IMR-90 (cell line): ENCODE results near the gene CDK14. TPM values are rescaled to one million over a fixed set of nuclear protein-coding genes. Genes with fewer than 3 reads are reported as not detected.

ENCODE experiments used
- ATAC-seq: fragments of 200-7000 bp; cut with Tn5 transposase; 2 replicates; pipeline ENCODE4 v1.9.1; 2020; ENCODE audit warnings: low read depth, mild to moderate bottlenecking, moderate library complexity
- BruUV-seq: library from RNA; stranded (reverse); fragments of 400-500 nt; replicated peaks from 2 replicates; lab custom pipeline; 2021; lab: Mats Ljungman, UMichigan
- CTCF ChIA-PET: fragments of 300-600 bp; formaldehyde crosslinking; extraction: SDS; loops from one replicate; lab custom pipeline; 2021; ENCODE audit warnings: antibody characterized with exemption; lab: Yijun Ruan, JAX
- POLR2A ChIA-PET: fragments of 300-600 bp; sonication (Branson Sonifier 250); formaldehyde crosslinking; loops from one replicate; lab custom pipeline; 2022; ENCODE audit warnings: antibody characterized with exemption; ENCODE audit not compliant: unreplicated experiment; lab: Charles Lee
- DNase-seq: peaks from one replicate; pipeline ENCODE4 v3.0.0; 2013
- H2AFZ ChIP-seq: replicated peaks from 2 replicates; pipeline ENCODE3; 2013; ENCODE audit warnings: low read length, mild to moderate bottlenecking; ENCODE audit not compliant: poor library complexity
- H2AK5ac ChIP-seq: 2 replicates; pipeline ENCODE4 v1.6.1; 2013; ENCODE audit warnings: low read depth, low read length, inconsistent platforms
- H2AK9ac ChIP-seq: replicated peaks from 2 replicates; pipeline ENCODE3; 2013; ENCODE audit warnings: mild to moderate bottlenecking, low read depth, low read length, moderate library complexity; ENCODE audit not compliant: poor library complexity
- H2BK120ac ChIP-seq: 2 replicates; pipeline ENCODE4 v1.6.1; 2013; ENCODE audit warnings: low read depth, low read length, inconsistent platforms
- H2BK15ac ChIP-seq: 3 replicates; pipeline ENCODE4 v1.6.1; 2013; ENCODE audit warnings: low read depth, low read length, inconsistent platforms
- H2BK20ac ChIP-seq: 2 replicates; pipeline ENCODE4 v1.6.1; 2013; ENCODE audit warnings: low read depth, mild to moderate bottlenecking, inconsistent platforms, low read length, moderate library complexity
- H2BK5ac ChIP-seq: 2 replicates; pipeline ENCODE4 v1.6.1; 2013; ENCODE audit warnings: mild to moderate bottlenecking, low read depth, low read length, inconsistent platforms; ENCODE audit not compliant: poor library complexity, severe bottlenecking
- H3K14ac ChIP-seq: replicated peaks from 2 replicates; pipeline ENCODE4 v1.6.1; 2013; ENCODE audit warnings: low read depth, low read length, inconsistent platforms
- H3K18ac ChIP-seq: 2 replicates; pipeline ENCODE4 v1.6.1; 2013; ENCODE audit warnings: low read depth, low read length, control low read depth
- H3K23ac ChIP-seq: 2 replicates; pipeline ENCODE4 v1.6.1; 2013; ENCODE audit warnings: low read depth, low read length, inconsistent platforms
- H3K27ac ChIP-seq: 2 replicates; pipeline ENCODE4 v1.5.1; 2013; ENCODE audit warnings: mild to moderate bottlenecking, control low read depth, low read length; ENCODE audit not compliant: insufficient read depth
- H3K27me3 ChIP-seq: 2 replicates; pipeline ENCODE4 v1.6.1; 2013; ENCODE audit warnings: low read length; ENCODE audit not compliant: control insufficient read depth, insufficient read depth
- H3K36me3 ChIP-seq: 2 replicates; pipeline ENCODE4 v1.6.1; 2013; ENCODE audit warnings: low read length, mixed read lengths; ENCODE audit not compliant: control insufficient read depth, insufficient read depth
- H3K4ac ChIP-seq: 2 replicates; pipeline ENCODE4 v1.6.1; 2013; ENCODE audit warnings: low read depth, low read length, inconsistent platforms
- H3K4me1 ChIP-seq: 2 replicates; pipeline ENCODE4 v1.6.1; 2013; ENCODE audit warnings: low read length, mixed read lengths; ENCODE audit not compliant: control insufficient read depth, insufficient read depth
- H3K4me2 ChIP-seq: 2 replicates; pipeline ENCODE4 v1.6.1; 2013; ENCODE audit warnings: low read depth, mild to moderate bottlenecking, control low read depth, low read length, moderate library complexity
- H3K4me3 ChIP-seq: 2 replicates; pipeline ENCODE4 v1.5.1; 2013; ENCODE audit warnings: low read depth, mild to moderate bottlenecking, control low read depth, low read length, moderate library complexity; ENCODE audit not compliant: insufficient read depth
- H3K56ac ChIP-seq: 2 replicates; pipeline ENCODE4 v1.6.1; 2013; ENCODE audit warnings: low read length, inconsistent platforms; ENCODE audit not compliant: insufficient read depth; ENCODE audit errors: extremely low read depth
- H3K79me1 ChIP-seq, 2 experiments: 2 replicates each; pipeline ENCODE4 v1.6.1; 2013; ENCODE audit warnings: low read length in 2 of 2, inconsistent platforms in 1 of 2, low read depth in 1 of 2
- H3K9ac ChIP-seq: 2 replicates; pipeline ENCODE4 v1.6.1; 2013; ENCODE audit warnings: low read depth, low read length, control low read depth
- H3K9me1 ChIP-seq: 2 replicates; pipeline ENCODE4 v1.6.1; 2013; ENCODE audit warnings: low read length, inconsistent platforms; ENCODE audit not compliant: insufficient read depth
- H3K9me3 ChIP-seq: 2 replicates; pipeline ENCODE4 v1.6.1; 2013; ENCODE audit warnings: low read length; ENCODE audit not compliant: control insufficient read depth, insufficient read depth
- H4K20me1 ChIP-seq: 2 replicates; pipeline ENCODE4 v1.6.1; 2013; ENCODE audit warnings: low read length, inconsistent platforms; ENCODE audit not compliant: insufficient read depth
- H4K5ac ChIP-seq: 2 replicates; pipeline ENCODE4 v1.6.1; 2013; ENCODE audit warnings: mild to moderate bottlenecking, low read depth, low read length, control low read depth
- H4K8ac ChIP-seq, 2 experiments: 2 replicates each; pipeline ENCODE4 v1.6.1; 2013; ENCODE audit warnings: low read depth in 2 of 2, low read length in 2 of 2, control low read depth in 1 of 2, inconsistent platforms in 1 of 2
- H4K91ac ChIP-seq: 2 replicates; pipeline ENCODE4 v1.6.1; 2013; ENCODE audit warnings: low read depth, low read length, inconsistent platforms; ENCODE audit not compliant: insufficient read depth
- CHD1 ChIP-seq: IDR thresholded peaks from 2 replicates; pipeline ENCODE4 v1.6.1; 2012; ENCODE audit warnings: low read depth, low read length, improper control_type of control experiment
- FOS ChIP-seq: fragments of 150-350 bp; IDR thresholded peaks from 2 replicates; pipeline ENCODE4 v1.6.1; 2016; ENCODE audit warnings: low read depth, low read length
- MAZ ChIP-seq: IDR thresholded peaks from 2 replicates; pipeline ENCODE4 v1.6.1; 2012; ENCODE audit warnings: low read depth, mild to moderate bottlenecking, low read length, improper control_type of control experiment, moderate library complexity, borderline replicate concordance
- MXI1 ChIP-seq: IDR thresholded peaks from 2 replicates; pipeline ENCODE4 v1.6.1; 2012; ENCODE audit warnings: low read depth, mild to moderate bottlenecking, low read length, moderate library complexity, borderline replicate concordance
- POLR2A ChIP-seq: IDR thresholded peaks from 2 replicates; pipeline ENCODE4 v1.6.1; 2012; ENCODE audit warnings: mild to moderate bottlenecking, low read depth, low read length
- RAD21 ChIP-seq: IDR thresholded peaks from 2 replicates; pipeline ENCODE4 v1.6.1; 2012; ENCODE audit warnings: low read length, improper control_type of control experiment
- SMC3 ChIP-seq: fragments of 150-350 bp; IDR thresholded peaks from 2 replicates; pipeline ENCODE4 v1.6.1; 2016; ENCODE audit warnings: low read depth, mild to moderate bottlenecking, antibody characterized with exemption, low read length, moderate library complexity
- WGBS, 2 experiments: methylation state at CpG; one replicate each; pipeline versions ENCODE4 v1.1.5 to v1.1.7; 2013; ENCODE audit warnings: missing lambda C conversion rate in 2 of 2; ENCODE audit not compliant: insufficient read length in 1 of 2; ENCODE audit errors: extremely low coverage in 2 of 2; 5-methylcytosine and 5-hydroxymethylcytosine counted together
- dilution Hi-C: fragments of 300-500 bp; cut with HindIII; formaldehyde crosslinking; loops from one replicate; pipeline ENCODE4 v1.14.3; 2018; ENCODE audit warnings: low sequenced_read_pairs; ENCODE audit not compliant: unreplicated experiment
- in situ Hi-C: fragments of 300-500 bp; cut with MboI; formaldehyde crosslinking; loops from 3 replicates; pipeline ENCODE4 v1.14.3; 2019; ENCODE audit warnings: low sequenced_read_pairs, inconsistent platforms, mixed read lengths
- intact Hi-C: fragments of 100-400 bp; cut with micrococcal nuclease; formaldehyde crosslinking; loops from 2 replicates; pipeline ENCODE4 v1.10.0; 2022
- polyA plus RNA-seq, 3 experiments: library from polyadenylated mRNA; depleted of rRNA; stranded (reverse); fragments of >200 nt; gene quantifications; 2 replicates each; pipeline ENCODE4 v1.2.3, GENCODE V29; 2012; ENCODE audit warnings: low replicate concordance in 1 of 3
- total RNA-seq: library from RNA; depleted of rRNA; stranded (reverse); fragments of >200 nt; gene quantifications from 2 replicates; pipeline ENCODE4 v1.2.3, GENCODE V29; 2012
- TF ChIP-seq, protein P1 (sequence below): fragments of 150-350 bp; IDR thresholded peaks from 2 replicates; pipeline ENCODE4 v1.6.1; 2017; ENCODE audit warnings: mild to moderate bottlenecking, antibody characterized with exemption, low read length, low read depth
- TF ChIP-seq, protein P2 (sequence below): conservative IDR thresholded peaks from 2 replicates; pipeline ENCODE4 v1.5.1; 2012; ENCODE audit warnings: mild to moderate bottlenecking, low read depth, low read length, improper control_type of control experiment
- TF ChIP-seq, protein P3 (sequence below): fragments of 150-350 bp; IDR thresholded peaks from 2 replicates; pipeline ENCODE4 v1.6.1; 2016; ENCODE audit warnings: low read depth, mild to moderate bottlenecking, low read length, moderate library complexity, borderline replicate concordance

Gene CDK14
- total and polyA plus RNA-seq, 2 of the 4 experiments (the other 2 are of a cell fraction) = 10.1 to 29.6 TPM

DNA sequence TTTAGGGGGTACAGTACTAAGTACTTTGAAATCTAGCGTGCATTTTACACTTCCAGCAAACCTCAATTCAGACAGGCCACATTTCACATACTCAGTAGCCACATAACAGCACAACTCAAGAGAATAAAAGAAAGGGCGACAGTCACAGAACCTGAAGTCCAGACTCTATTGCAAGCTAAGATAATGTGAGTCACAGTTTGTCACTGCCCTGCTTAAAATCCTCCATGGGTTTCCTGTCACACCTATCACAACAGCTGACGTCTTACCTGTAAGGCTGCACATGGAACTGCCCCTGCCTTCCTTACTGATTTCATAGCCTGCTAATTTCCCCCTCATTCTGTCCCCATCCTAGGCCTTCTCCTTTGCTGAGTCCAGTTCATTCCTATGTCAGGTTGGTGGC, 16.1 kb upstream of the CDK14 start:
- Histone ChIP-seq H2BK15ac (no peak overlapping the region), H2AFZ (peak overlapping the region; percentile 68), H4K91ac (no peak overlapping the region), H3K9ac (no peak overlapping the region), H3K23ac (no peak overlapping the region), H2BK120ac (no peak overlapping the region), H3K79me1 (no peaks in the 10 kb centered on the region), H3K4ac (no peak overlapping the region), H3K14ac (no peak overlapping the region), H4K20me1 (no peaks in the 10 kb centered on the region), H2BK5ac (no peak overlapping the region), H4K5ac (no peak overlapping the region), H4K8ac (no peak overlapping the region), H3K27me3 (no peaks in the 10 kb centered on the region), H3K9me1 (peaks cover 4% of the 10 kb centered on the region; the same call in 1 of the 2 replicates), H2AK9ac (no peak overlapping the region), H3K4me3 (no peak overlapping the region), H3K56ac (no peak overlapping the region), H3K18ac (no peak overlapping the region), H3K4me1 (peaks cover 2% of the 10 kb centered on the region; the same call in 1 of the 2 replicates), H3K9me3 (no peaks in the 10 kb centered on the region), H2AK5ac (peak overlapping the region; percentile 1; the same call in 1 of the 2 replicates), H3K4me2 (no peak overlapping the region), H2BK20ac (no peak overlapping the region), H3K36me3 (no peaks in the 10 kb centered on the region), H3K27ac (no peak overlapping the region)
- in situ Hi-C loops (no loop called here), dilution Hi-C loops (no loop called here), intact Hi-C loops (no loop called here)
- ChIA-PET POLR2A (no interaction called here), CTCF (interaction anchor here (0.8 kb wide), 1 partner anchor 15 kb away, joined by 3 read pairs; no protein-coding TSS in a partner anchor)
- BruUV-seq = no TSS peak
- no CpG with 5 or more reads among the region's 3 CpGs for WGBS, 2 experiments
- no peak for ATAC-seq
- no peak for TF ChIP-seq MXI1
- TF ChIP-seq FOS = no peak
- no peak for TF ChIP-seq CHD1
- TF ChIP-seq, protein P1, sequence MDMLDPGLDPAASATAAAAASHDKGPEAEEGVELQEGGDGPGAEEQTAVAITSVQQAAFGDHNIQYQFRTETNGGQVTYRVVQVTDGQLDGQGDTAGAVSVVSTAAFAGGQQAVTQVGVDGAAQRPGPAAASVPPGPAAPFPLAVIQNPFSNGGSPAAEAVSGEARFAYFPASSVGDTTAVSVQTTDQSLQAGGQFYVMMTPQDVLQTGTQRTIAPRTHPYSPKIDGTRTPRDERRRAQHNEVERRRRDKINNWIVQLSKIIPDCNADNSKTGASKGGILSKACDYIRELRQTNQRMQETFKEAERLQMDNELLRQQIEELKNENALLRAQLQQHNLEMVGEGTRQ = no peak
- TF ChIP-seq MAZ = no peak
- TF ChIP-seq RAD21 = no peak
- TF ChIP-seq, protein P2, sequence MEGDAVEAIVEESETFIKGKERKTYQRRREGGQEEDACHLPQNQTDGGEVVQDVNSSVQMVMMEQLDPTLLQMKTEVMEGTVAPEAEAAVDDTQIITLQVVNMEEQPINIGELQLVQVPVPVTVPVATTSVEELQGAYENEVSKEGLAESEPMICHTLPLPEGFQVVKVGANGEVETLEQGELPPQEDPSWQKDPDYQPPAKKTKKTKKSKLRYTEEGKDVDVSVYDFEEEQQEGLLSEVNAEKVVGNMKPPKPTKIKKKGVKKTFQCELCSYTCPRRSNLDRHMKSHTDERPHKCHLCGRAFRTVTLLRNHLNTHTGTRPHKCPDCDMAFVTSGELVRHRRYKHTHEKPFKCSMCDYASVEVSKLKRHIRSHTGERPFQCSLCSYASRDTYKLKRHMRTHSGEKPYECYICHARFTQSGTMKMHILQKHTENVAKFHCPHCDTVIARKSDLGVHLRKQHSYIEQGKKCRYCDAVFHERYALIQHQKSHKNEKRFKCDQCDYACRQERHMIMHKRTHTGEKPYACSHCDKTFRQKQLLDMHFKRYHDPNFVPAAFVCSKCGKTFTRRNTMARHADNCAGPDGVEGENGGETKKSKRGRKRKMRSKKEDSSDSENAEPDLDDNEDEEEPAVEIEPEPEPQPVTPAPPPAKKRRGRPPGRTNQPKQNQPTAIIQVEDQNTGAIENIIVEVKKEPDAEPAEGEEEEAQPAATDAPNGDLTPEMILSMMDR = no peak
- TF ChIP-seq, protein P3, sequence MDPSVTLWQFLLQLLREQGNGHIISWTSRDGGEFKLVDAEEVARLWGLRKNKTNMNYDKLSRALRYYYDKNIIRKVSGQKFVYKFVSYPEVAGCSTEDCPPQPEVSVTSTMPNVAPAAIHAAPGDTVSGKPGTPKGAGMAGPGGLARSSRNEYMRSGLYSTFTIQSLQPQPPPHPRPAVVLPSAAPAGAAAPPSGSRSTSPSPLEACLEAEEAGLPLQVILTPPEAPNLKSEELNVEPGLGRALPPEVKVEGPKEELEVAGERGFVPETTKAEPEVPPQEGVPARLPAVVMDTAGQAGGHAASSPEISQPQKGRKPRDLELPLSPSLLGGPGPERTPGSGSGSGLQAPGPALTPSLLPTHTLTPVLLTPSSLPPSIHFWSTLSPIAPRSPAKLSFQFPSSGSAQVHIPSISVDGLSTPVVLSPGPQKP = no peak
- no peak for TF ChIP-seq SMC3
- TF ChIP-seq POLR2A = no peak
- no peak for DNase-seq
